EL (cell line): Measurements from ENCODE around the gene PDE9A.

Source experiments
- DNase-seq: peaks from one replicate; pipeline ENCODE4 v3.0.0-alpha.2; 2016

The PDE9A gene

DNA sequence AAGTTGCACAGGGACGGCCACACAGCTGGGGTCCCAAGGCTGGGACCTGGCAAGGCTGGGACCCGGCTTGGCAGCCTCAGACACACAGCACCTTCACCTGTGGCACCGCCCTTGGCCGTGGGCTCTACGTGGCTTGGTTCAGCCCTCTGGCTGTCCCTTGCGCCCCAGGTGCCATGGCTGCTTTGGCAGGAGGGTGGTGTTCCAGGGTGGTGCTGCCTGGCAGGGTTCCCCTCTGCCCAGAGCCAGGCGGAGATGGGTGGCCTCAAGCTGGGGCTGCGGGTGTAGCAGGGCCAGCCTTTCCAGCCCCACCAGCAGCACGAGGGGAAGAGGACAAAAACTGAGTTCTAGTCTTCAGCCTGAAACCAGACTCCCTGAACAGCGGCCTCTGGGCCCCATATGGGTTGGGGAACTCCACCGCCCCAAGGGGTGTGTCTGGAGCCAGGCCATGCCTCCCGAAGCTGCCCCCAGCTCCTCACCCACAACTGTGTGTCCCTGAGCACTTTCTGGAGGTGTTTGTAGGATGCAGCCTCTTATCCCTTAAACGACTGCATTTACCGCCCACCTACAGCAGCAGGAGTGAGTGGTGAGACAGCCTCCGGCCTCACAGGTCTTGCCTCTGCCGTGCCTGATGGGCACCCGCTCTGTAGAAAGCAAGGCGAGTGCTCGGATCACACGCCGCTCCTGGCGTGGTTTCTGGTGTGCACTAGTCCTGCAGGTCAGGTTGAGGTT, 92.3 kb downstream of the PDE9A start:
- no peak for DNase-seq

DNA sequence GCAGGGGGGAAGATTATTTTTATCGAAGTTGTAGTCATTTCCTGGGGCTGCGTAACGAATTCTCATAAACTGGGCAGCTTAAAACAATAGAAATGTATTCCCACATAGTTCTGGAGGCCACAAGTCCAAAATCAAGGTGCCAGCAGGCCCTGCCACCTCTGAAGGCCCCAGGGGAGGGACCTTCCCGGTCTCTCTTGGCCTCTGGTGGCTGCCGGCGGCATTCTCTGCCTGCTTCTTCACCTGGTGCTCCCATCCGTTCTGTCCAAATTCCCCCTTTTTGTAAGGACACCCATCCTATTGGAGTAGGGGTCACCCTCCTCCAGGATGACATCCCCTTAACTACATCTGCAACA, 92.8 kb downstream of the PDE9A start:
- no peak for DNase-seq

DNA sequence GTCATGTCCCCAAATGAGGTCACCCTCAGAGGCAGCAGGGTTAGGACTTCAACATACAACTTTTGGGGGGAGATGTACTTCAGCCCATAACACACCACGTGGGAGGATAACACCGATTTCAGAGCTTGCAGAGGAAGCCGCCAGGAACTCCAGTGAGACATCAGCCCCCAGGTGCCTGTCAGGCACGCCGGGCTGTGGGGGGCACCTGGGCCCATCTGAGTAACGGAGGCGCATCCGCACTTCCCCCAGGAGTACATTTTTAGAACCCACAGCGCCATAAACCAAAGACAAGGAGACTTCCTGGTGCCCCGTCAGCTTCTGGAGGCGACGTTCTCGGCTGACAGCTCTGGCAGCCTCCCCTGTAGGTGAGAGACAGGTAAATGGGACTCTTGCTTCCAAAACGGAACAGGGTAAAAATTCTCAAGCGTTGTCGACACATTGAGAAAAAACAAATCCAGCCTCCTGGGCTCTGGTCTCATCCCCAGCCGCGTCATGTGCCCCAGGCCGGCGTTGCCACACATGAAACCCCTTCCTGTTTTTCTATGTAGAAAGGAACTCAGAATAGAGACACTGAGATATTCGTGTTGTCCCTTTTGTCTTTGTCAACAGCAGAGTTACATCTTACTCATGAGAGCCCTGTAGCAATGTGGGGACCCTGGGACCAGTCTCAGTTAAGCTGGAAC, 93.3 kb downstream of the PDE9A start:
- no peak for DNase-seq

DNA sequence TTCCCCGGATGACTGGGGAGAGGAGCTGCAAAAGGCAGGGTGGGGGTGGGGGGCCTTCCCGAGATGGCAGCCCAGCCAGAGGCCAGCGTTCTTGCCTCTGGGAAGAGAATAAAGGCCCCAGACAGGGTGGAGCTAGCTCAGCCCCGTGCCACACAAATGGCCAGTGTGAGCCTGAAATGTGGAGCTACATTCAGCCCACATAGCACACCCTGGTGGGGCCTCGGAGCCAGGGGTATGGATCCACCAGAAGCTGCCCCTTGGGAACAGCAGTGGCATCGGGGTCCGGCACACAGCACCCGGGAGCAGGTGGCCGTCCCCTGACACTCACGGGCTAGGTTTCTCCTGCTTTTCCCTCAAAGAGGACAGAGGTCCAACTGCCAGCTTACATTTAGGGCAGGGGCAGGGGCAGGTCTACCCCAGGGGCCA, 93.9 kb downstream of the PDE9A start:
- DNase-seq, result no peak

DNA sequence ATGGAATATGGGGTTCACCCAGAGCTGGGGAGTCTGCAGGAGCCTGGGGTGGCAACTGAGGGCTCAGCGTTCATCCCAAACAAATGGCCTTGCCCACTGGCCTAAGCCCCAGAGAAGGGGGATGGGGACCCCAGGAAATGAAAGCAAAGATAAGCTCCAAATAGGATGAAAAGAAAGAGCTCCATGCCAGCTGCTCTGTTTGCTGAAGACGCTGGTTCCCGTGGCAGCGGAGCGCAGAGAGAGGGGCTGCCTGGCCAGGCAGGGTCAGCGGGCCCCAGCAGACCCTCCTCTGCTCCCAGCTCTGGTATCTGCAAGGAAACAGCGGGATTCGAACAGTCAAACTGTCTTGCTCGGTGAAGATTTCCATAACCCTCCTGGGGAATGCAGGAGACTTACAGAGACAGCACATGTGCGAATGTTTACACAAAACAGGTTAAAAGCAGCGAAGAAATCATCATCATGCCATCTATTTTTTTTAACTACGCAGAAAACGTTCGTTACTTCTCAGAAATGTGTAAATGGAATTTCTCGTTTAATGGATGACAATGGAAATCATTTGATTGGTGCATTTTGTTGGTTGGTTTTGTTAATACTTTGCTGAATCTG, 94.4 kb downstream of the PDE9A start:
- no peak for DNase-seq

DNA sequence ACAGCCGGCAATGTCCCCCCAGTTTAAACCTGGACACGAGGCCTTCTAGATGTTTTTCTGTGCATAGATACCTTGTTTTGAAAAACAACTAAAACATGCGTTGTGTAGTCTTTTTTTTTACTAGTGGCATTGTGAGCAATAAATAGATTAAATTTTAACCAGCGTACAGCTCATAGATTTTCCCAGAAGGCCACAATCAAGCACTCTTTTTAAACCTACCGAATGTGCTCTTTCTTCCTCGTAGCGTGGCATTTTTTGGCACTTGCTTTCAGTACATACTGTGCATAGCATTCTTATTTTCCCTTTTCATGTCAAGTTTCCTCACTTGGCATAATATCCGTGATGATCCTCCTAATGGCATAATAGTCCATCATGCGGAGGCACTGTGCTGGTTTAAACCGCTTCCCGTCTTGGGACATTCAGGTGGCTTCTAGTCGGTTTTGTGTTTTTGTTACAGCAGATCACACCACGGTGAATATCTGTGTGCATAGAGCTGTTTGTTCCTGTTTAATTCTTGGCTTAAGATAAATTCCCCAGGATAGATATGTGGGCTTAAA, 95.3 kb downstream of the PDE9A start:
- DNase-seq, result no peak

DNA sequence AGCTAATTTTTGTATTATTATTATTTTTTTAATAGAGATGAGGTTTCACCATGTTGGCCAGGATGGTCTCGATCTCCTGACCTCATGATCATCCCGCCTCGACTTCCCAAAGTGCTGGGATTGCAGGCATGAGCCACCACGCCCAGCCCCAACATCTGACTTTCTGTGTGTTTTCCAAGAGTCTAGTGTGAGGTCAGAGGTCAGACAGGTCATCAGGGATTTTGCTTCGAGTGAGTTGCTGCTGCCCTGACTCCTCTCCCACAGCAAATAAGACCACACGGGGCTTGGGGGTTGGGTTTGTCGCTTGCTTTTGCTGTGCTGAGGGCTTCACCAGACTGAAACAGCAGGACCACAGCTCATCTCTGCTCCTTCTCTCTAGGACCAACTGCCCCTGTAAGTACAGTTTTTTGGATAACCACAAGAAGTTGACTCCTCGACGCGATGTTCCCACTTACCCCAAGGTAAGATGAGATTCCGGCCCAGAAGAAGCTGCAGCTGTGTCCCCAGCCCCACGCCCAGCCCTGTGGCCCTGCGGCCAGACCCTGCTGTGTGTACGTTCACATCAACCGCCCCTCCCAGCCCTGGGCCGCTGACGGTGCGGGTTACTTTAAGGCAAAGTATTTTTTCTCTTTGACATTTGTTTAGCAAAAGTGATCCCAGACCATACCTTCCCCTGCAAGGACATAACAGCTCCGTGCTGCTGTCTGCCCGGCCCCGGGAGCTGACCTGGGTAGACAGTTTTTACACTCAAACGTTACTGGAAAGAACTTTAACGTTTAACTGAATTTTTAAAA, 97.5 kb downstream of the PDE9A start:
- DNase-seq, result no peak

DNA sequence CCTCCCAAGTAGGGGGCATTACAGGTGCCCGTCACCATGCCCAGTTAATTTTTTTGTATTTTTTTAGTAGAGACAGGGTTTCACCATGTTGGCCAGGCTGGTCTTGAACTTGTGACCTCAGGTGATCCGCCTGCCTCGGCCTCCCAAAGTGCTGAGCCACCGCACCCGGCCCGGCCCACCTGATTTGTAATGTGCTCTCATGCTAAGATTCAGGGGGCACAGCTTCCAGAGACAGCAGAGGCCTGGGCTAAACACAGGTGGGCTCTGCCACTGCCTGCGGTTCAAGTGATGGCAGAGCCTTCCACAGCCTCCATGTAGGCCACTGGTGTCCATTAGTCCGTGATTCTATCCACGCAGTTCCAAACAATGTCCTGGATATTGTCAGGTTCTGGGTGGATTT, 98.4 kb downstream of the PDE9A start:
- DNase-seq, result no peak

DNA sequence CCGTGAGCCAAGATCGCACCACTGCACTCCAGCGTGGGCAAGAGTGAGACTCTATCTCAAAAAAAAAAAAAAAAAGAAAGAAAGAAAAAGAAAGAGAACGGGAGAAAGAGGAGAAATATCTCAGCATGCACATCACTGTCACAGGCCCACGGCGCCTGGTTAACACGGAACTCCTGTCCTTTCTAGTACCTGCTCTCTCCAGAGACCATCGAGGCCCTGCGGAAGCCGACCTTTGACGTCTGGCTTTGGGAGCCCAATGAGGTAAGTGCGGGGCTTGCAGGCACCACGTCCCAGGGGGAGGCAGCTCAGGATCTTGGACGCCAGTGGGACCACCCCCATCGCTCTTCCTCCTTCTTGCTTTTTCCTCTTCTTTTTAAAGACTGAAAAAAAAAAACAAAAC, 100.4 kb downstream of the PDE9A start:
- no peak for DNase-seq

DNA sequence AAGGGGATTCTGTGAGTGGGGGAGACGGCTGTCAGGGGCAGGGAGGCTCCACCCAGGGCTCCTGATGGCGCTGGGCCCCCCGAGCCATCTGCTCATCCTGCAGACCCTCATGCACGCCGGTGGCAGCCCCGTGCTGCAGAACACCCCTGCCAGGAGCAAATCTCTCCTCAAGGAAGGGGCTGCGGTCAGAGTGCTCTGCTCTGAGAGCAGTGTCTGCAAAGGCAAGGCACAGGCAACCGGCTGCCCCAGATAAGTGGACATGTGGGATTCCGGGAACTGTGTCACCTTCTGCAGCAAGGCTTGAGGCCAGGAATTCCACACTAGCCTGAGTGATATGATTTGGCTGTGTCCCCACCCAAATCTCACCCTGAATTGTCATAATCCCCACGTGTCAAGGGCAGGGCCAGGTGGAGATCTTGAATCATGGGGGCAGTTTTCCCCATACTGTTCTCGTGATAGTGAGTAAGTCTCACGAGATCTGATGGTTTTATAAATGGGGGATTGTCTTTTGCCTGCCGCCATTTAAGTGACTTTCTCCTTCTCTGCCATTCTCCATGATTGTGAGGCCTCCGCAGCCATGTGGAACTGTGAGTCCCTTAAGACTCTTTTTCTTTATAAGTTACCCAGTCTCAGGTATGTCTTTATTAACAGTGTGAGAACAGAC, 101.0 kb downstream of the PDE9A start:
- no peak for DNase-seq

DNA sequence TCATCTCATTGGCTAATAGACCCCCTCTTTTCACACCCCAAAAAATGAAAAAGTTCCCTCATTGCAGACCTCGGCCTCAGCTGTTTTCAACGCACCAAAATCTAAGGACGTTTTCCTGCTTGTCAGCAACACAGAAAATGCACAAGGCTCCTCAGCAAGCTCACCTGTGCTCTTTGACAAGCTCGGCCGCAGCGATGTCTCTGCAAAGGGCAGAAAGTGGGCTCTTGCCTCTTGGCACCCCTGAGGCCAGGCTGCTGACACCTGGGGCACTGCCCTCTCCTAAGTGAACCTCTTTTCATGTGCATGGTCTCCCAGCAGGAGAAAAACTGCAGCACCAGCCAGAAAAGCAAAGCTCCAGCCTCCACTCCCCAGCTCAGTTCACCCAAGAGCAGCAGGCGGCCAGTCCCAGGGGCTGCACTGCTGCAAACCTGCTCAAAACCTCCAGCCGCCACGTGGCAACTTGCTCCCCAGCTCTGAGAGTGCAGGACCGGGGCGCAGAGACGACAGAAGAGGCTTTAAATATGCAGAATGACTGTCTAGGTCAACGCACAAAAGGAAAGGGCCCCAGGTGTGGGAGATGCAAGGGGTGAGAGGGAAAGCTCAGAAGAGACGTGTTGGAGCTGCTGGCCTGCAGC, 101.7 kb downstream of the PDE9A start:
- no peak for DNase-seq

DNA sequence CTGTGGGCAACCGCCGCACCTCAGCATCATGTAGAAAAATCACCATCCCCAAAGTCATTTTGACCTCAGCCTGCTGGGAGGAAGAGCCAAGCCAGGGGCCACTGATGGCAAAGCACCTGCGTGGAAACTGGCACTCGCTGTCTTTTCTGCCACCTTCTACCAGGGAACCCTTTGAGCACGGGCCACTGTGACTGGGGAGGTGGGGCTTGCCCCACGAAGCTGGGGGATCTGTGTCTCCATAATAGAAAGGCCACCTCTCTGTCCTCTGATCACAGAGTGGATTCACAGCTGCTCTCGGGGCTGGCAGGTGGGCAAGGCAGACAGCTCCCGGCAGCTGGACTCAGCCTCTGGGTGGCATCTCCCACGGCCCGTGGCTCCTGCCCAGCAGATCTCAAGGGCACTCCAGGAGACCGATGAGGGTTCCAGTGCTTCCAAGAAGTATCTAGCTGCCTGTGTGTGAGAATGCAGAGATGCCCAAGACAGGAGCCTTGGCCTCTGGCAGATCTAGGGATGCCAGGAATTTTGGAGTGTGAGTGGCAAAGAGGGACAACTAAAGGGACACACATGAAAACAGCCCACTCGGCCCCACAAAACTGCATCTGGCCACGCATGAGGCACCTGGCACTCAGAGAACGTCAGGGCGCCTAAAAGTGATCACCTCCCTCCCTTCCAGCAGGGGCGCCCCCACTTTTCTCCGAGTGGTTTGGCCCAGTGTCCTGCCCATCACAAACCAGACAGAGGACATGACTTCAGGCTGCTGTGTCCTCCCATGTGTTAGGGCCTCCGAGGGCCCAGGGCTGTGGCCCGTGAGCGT, 102.6 kb downstream of the PDE9A start:
- DNase-seq, result no peak

DNA sequence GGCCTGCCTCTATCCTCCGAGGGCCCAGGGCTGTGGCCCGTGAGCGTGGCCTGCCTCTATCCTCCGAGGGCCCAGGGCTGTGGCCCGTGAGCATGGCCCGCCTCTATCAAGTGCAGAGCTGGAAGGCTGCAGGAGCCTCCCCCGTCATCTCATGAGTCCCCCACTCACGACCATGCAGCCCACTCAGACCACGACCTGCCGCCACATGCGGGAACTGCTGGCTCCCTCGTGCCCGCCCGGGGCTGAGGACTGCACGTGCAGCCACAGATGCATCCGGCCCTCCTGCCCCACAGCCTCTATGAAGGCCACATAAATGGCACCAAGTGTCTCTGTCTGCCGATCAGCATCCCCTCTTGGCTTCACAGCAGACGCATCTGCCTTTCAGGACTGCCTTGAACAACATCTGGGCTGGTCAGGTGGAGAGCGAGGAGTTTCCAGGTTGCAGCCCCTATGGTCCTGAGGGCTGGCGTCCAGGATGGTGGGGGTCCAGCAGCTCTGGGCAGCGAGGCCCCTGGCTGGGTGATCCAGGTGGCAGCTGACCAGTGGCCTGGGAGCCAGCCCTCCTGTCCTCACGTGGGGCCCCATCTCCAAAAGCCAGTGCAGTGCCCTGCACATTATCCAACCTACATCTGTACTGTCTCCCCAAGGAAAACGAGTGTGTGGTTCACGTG, 103.3 kb downstream of the PDE9A start:
- DNase-seq, result no peak

DNA sequence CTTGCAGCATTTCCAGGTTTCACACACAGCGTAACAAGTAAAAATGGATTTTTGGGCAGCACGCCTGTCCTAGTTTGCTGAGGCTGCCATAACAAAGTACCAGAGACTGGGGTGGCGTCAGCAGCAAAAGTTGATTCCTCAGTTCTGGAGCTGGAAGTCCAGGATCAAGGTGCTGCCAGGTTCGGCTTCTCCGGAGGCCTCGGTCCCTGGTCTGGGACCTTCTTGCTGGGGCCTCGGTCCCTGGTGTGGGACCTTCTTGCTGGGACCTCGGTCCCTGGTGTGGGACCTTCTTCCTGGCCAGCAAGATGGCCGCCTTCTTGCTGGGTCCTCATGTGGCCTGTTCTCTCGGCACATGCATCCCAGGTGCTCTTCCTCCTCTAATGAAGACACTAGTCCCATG, 104.0 kb downstream of the PDE9A start:
- no peak for DNase-seq

DNA sequence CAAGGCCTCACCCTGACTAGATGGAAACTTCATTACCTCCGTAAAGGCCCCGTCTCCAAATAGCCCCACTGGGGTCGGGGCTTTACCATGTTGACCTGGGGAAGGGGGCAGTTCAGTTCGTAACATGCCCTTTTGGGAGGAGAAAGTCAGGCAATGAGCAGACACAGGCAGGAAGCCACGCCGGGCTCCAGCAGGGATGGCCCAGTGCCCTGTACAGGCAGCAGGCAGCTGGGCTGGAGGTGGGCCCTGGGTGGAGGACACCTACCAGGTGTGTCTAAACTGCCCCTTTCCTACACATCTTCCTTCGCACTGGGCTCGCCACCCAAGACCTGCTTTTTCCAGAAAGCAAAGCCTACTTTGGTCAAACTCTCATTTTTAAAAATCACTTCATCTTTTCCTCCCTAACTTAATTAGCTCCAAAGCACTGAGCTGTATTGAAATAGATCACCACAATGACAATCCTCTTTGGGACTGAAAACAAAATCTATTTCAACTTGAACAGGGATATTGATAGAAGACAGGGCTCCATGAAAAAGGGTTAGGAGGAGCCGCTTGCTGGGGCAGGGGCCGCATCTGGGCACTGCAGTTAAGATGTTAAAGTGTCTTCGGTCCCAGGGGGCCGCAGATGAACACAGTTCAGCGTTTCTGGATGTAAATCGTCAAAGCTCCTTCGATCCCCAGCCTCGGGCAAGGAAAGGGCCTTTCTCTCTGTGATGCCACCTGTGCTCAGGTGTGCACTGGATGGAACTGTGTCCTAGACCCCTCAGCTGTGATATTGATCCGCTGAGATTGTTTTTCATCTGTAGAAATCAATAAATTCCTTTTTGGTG, 104.6 kb downstream of the PDE9A start:
- DNase-seq, result no peak

DNA sequence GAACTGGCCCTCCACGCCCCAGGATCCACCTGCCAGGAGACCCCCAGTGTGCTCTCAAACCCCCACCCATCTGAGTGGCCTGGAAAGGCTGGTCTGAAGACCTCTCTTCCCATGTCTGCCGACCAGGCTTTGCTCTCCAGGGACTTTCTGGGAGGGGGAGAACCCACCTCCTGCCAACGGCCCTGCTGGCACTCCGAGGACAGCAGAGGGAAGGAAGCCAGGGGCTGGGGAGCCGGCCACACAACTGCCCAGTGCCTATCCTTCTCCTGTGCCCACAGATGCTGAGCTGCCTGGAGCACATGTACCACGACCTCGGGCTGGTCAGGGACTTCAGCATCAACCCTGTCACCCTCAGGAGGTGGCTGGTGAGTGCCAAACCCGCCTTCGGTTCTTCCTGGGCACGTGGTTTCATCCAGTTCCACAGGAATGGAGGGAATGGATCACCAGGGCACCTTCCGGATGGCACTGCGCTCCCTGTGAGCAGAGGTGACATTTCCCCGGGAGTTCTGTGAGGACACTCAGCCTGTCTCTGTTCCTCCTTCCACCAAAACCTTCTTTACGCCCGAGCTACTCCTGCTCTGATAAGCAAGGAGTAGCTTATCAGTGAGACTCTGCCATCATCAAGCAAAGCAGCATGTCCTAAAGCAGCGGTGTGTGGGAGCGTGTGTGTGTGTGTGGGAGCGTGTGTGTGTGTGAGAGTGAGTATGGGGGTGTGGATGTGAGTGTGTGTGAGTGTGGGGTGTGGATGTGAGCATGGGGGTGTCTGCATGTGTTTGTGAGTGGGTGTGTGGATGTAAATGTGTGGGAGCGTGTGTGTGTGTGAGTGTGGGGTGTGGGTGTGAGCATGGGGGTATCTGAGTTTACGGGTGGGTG, 105.5 kb downstream of the PDE9A start:
- DNase-seq, result no peak

DNA sequence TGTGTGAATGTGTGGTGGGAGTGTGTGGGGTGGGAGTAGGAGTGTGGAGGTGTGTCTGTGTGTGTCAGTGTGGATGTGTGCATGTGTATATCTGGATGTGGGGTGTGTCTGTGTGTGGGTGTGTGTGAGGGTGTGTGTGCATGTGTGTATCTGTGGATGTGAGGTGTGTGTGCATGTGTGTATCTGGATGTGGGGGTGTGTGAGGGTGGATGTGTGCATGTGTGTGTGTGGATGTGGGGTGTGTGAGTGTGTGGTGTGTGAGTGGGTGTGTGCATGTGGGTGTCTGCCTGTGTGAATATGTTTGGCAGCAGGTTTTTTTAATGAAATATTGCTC, 106.1 kb downstream of the PDE9A start:
- DNase-seq, result no peak

DNA sequence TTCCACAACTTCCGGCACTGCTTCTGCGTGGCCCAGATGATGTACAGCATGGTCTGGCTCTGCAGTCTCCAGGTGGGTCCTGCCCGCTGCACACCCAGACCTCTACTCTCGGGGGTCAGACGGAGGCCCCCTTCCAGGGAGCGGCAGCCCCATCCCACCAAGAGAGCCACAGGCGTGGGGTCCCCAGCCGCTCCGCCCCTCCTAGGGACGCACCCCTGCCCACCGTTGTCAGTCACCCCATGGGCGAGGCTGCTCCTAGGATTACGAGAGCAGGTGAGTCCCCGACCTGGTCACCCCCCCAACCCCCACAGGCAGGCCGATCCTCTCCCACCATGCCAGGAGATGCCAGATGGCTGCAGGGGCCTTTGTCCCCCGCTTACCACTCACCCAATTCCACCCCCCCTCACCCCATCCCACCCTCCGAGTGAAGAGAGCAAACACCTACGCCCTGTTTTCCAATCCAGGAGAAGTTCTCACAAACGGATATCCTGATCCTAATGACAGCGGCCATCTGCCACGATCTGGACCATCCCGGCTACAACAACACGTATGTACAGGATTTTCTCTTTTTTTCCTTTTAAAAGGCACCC, 107.0 kb downstream of the PDE9A start:
- no peak for DNase-seq
